NOMO-1 treated with dmso at 0.1 percent for 144 hours (cell line): ENCODE measurements around the gene ABCC10.
"Not testable (repeated sequence)": the region's sequence is repeated elsewhere in the genome, so short reads cannot be mapped to it uniquely, and the experiment has no call there.

Source experiments
- DNase-seq: peaks from one replicate; lab custom pipeline; 2025; ENCODE audit not compliant: unreplicated experiment; lab: John Stamatoyannopoulos, UW

The ABCC10 gene

GRCh38 chr6:43494321-43494720 is 67.0 kb downstream of the ABCC10 start:
- DNase-seq, result no peak

- no peak for DNase-seq
These were observed 67.4 kb downstream of the ABCC10 start for GRCh38 chr6:43494766-43495165.

GRCh38 chr6:43495409-43495941 is 68.1 kb downstream of the ABCC10 start:
- DNase-seq, result no peak

- DNase-seq, result no peak
These were observed 69.2 kb downstream of the ABCC10 start for GRCh38 chr6:43496370-43497128.

- no peak for DNase-seq
These were observed 69.7 kb downstream of the ABCC10 start for GRCh38 chr6:43497129-43497396.

- no peak for DNase-seq
These were observed 70.3 kb downstream of the ABCC10 start for GRCh38 chr6:43497689-43498088.

- DNase-seq, result not testable (repeated sequence)
These were observed 71.0 kb downstream of the ABCC10 start for GRCh38 chr6:43498291-43498690.

GRCh38 chr6:43499028-43499815 is 71.9 kb downstream of the ABCC10 start:
- no peak for DNase-seq
